ENCODE measurements around the gene TNS1.

TNS1 gene

DNA sequence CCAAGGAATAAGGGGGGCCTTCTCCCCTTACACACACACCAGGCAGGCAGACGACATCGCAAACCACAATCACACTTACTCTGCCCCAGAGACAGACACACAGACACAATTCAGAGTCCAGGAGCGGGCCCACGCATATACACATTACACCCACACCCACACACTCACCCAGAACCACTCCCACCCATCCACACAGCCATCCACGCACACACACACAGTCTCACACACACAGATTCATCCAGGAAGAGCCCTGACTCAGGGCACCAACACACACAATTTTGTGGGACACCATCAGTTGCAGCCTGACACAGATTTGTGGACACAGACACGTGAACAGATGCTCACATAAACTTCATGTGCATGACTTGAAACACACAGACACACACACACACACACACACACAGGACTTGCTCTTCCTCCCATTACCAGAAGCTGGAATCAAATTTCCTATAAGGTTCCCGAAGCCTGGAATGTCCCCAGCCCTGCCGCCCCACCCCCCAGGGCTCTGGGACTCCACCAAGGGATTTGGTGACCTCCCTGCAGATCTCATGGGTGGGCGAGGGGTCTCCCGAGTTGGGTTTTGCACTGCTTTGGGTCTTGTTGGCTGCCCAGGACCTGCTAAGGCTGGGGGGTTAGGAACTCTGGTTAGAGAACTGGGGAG is 23.5 kb downstream of the TNS1 start:
- no peak for DNase-seq

GRCh38 chr2:217978536-217979150 is 24.2 kb downstream of the TNS1 start:
- no peak for DNase-seq

GRCh38 chr2:217977840-217978535 is 24.8 kb downstream of the TNS1 start:
- no peak for DNase-seq

- DNase-seq, result no peak
Observed at GRCh38 chr2:217976301-217976700, 26.5 kb downstream of the TNS1 start.

GRCh38 chr2:217975626-217976025 is 27.2 kb downstream of the TNS1 start:
- no peak for DNase-seq

DNA sequence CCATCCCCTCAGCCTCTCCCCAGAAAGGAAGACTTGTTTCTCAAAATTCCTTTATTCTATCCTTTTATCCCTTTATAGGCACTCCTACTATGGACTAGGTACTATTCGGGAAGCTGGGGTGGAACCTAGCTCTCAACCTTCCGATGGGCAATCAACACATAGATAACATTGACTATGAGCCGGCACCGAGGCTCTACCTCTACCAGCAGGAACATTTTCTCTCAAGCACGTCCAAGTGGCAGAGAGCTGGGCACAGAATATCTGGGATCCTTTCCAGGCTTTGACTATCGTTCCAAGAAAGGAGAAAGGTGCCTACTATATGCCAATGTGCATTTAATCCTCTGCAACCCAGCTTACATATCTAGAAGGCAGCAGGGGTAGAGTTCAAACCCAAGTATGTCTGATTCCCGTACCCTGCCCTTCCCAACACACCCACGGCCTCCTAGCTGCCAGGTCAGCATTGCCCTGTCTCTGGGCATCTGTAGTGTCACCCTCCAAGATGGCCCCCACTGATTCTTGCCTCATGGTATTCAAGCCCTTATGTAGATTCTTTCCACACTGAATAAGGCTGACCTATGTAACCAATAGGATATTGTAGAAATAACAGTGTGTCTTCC is 28.3 kb downstream of the TNS1 start:
- no peak for DNase-seq

GRCh38 chr2:217973008-217973787 is 29.6 kb downstream of the TNS1 start:
- DNase-seq, result no peak

DNA sequence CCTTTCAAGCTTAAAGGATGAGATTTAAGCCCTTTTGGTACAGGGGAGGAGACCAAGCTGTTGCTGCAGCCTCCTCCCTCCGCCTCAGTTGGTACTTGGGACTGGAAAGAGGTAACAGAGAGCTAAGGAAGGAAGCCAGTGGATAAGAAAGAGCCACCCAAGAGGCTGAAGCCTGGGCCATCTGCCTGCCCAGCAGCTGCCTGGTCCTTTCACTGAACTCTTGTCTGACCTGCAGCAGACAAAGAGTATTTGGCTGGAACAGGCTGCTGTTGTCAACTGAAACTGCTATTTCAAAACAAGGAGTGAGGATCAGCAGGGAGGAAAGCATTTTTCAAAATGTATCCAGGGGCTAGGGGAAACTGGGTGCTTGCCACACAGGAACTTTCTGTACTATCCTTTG is 30.3 kb downstream of the TNS1 start:
- no peak for DNase-seq

DNA sequence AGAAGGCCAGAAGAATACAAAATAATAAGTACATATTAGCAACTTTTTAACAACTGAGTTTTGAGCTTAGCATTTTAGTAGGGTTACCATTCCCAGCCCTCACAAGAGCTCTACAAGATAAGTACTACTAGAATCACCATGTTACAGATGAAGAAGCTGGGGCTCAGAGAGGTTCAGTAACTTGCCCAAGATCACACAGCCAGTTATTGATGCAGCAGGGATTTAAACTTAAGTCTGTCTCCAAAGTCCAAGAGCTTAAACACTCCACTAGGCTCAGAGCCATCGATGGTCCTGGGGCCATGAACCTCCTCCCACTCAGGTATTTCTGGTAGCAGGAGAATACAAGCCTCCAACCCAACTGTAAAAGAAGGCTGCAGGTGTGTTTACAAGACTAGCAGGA is 30.8 kb downstream of the TNS1 start:
- no peak for DNase-seq

DNA sequence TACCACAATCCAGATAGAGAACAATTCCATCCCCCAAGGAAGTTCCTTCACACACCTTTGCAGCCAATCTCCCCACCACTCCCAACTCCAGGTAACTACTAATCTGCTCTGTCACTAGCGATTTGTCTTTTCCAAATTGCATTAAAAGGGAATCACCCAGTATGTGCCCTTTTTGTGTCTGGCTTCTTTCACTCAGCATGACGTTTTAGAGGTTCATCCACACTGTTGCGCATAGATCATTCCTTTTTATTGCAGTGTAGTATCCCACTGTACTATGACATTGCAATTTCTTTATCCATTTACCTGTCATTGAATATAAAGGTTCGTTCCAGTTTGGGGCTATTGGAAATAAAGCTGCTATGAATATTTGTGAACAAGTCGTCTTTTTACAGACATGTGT is 31.6 kb downstream of the TNS1 start:
- DNase-seq, result no peak

DNA sequence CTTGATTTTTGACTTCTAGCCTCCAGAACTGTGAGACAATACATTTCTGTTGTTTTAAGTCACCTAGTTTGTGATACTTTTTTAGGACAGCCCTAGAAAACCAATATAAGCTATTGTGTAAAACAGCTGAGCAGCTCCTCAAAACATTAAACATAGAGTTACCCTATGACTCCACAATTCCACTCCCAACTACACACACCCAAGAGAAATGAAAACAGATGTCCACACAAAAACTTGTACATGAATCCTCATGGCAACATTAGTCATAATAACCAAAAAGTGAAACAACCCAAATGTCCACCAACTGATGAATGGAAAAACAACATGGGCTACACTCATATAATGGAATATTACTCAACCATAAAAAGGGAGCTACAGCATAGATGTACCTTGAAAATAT is 32.6 kb downstream of the TNS1 start:
- no peak for DNase-seq

- DNase-seq, result no peak
Observed at GRCh38 chr2:217969588-217969987, 33.2 kb downstream of the TNS1 start.

- no peak for DNase-seq
Observed at GRCh38 chr2:217968023-217968422, 34.8 kb downstream of the TNS1 start.

- DNase-seq, result no peak
Observed at GRCh38 chr2:217966423-217967070, 36.2 kb downstream of the TNS1 start.

DNA sequence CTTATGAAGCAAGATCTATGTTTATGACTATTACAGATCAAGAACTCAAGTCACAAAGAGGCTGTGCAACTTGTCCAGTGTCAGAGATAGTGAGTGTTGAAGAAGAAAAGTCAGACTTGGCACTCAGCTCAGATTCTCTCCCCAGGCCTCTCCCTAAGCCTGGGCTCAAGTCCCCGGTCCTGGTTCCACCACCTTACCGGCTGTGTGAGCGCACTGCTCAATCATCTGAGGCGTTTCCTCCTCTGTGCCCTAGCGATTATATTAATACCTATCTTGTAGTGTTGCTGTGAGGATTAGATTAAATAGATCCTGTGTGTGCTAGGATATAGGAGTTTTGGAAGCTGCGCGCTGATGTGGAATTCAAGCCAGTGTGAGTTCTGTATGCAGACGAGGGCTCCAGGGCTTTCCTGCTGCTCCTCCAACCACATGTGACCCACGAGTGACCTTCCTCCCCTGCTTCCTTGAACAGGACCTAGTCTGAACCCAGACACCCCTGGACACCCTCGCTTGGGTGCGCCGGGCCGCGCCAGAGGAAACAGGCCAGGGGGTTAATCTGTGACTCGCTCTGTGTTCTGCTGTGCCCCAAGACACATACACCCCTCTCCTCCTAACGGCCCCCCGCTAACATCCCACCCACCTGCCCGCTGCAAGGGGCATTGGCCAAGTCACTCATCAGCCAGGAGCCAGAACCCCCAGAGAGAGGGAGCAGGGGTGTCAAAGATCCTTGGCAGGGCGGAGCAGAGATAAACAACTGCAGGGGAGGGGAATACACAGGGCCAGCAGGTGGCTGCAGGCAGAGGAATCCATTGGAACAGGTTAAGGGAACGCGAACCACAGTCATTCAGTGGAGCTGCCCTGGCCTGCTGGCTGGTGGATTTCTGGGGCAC is 38.3 kb downstream of the TNS1 start:
- no peak for DNase-seq

DNA sequence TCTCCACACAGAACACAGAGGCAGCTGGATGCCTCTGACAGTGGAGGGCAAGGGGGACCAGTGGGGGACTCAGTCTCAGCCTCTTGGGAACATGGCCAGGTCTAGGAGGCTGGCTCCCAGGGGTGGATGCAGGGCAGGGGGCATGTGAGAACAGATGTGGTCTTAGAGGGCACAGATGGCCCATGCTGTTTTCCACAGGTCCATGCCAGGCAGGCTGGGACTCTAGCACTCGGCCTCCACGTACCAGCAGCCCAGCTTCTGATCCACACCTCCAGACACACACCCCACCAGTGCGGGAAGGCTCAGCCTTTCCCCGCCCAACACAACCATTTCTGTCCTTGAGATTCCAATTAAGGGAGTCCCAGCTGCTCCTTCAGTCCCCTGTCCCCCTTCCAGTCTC is 42.4 kb downstream of the TNS1 start:
- no peak for DNase-seq

DNA sequence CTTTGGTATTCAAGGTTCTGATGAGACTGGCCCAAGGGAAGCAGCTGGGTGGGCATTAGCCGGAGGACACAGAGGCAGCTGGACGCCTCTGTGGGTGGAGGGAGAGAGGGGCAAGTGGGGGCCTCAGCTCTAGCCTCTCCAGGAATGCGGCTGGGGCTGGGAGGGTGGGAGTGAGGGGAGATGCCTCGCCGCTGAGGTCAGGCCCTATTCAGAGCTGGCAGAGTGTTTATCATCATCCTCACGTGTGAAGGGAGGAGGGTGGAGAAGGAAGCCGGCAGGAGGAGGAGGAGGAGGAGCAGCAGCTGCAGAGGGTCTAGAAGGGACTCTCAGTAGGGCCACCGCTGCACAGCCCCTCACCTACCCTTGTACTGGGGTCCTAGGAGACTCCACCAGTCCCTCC is 43.1 kb downstream of the TNS1 start:
- no peak for DNase-seq

- DNase-seq, result no peak
Observed at GRCh38 chr2:217958884-217959225, 43.9 kb downstream of the TNS1 start.

DNA sequence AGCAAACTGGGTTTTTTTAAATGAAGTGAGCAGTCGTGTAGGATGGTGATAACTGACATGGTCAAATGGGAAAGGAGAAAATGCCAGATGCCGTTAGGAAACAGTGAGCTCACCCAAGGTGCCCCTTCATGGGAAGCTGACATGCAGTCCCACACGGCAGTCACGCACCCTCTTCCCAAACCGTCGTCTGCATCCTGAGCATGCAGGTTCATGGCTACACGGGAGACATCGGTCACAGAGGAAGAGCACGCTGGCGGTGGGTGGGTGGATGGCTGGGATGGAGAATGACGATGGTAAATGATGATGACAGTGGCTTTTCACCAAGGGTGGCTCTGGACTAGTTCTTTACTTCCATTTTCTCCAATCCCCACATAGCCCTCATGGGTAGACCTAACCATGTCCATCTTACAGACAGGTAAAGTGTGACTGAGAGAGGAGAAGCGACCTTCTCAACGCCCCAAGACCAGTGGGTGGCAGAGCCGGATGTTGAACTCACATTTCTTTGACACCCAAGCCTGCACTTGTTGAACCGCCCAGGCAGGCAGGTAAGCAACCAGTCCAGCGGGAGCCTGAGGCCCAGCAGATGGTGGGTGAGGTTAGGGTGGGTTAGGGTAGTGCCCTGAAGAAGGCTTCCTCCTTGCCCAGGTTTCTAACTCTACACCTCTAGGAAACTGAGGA is 44.5 kb downstream of the TNS1 start:
- no peak for DNase-seq

DNA sequence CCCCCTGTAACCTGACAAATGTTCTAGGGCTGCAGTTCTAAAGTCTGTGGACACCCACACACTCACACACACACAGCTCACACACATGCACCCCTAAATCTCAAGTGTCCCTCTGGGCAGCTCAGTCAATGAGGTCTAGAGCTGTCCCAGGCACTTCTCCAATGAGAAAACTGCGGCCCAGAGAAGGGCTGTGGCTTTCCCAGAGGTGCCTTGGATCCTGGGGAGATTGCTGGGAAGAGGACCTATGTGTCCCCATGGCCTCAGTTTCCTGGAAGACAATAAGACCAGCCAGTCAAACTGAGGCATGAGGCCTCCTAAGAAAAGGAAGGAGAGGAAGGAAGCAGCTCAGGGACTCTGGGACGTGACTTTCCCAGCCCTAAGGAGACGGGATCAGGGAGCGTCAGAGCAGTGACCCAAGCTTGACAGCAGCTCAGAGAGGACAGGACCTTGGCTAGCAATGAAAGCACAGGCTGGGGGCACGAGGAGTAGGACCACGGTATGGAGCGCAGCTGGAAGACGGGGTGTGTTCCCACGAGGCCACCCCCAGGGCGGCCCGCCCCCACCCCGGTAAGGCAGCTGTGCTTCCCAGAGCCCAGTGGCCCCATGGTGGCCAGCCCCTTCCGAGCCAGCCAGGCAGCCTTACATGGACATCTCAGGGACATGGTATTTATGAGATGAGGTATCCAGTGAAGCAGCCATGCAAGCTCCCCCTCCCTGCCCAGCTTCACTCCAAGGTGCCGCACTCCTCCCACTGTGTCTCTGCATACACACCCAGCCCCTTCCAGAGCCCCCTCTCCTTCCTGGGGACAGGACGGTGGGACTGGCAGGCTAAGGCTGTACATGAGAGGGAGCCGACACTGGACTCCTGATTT is 46.0 kb downstream of the TNS1 start:
- DNase-seq, result no peak
